IPS-15b (cell line): ENCODE data around the gene RARS2.
A peak's percentile ranks its signal among the peaks of the same experiment; 100 is the strongest.
"Not testable (repeated sequence)": the region's sequence is repeated elsewhere in the genome, so short reads cannot be mapped to it uniquely, and the experiment has no call there.

Source experiments
- H3K27me3 ChIP-seq: one replicate; pipeline ENCODE4 v1.6.1; 2013; ENCODE audit warnings: low read length; ENCODE audit not compliant: control insufficient read depth, insufficient read depth
- H3K36me3 ChIP-seq: one replicate; pipeline ENCODE4 v1.6.1; 2013; ENCODE audit warnings: low read length; ENCODE audit not compliant: control insufficient read depth, insufficient read depth
- H3K4me1 ChIP-seq: one replicate; pipeline ENCODE4 v1.6.1; 2013; ENCODE audit warnings: mild to moderate bottlenecking, low read length; ENCODE audit not compliant: control insufficient read depth, insufficient read depth
- H3K4me3 ChIP-seq: one replicate; pipeline ENCODE4 v1.5.1; 2013; ENCODE audit warnings: low read depth, low read length
- H3K9ac ChIP-seq: one replicate; pipeline ENCODE4 v1.6.1; 2013; ENCODE audit warnings: low read depth, mild to moderate bottlenecking, low read length
- H3K9me3 ChIP-seq: one replicate; pipeline ENCODE4 v1.6.1; 2013; ENCODE audit warnings: mild to moderate bottlenecking, low read length; ENCODE audit not compliant: control insufficient read depth, insufficient read depth

The RARS2 gene

DNA sequence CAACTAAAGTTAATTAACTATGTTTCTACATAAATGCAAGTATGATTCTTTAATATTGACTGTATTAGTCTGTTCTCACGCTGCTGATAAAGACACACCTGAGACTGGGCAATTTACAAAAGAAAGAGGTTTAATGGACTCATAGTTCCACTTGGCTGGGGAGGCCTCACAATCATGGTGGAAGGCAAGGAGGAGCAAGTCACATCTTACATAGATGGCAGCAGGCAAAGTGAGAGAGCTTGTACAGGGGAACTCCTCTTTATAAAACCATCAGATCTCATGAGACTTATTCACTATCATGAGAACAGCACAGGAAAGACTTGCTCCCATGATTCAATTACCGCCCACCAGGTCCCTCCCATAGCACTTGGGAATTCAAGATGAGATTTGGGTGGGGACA lies 23.2 kb upstream of the RARS2 start:
- H3K9ac ChIP-seq, H3K4me1 ChIP-seq, H3K4me3 ChIP-seq, H3K9me3 ChIP-seq, H3K27me3 ChIP-seq: not testable (repeated sequence)
- peaks cover 13% of the 10 kb centered on the region for H3K36me3 ChIP-seq

GRCh38 chr6:87608802-87609201 lies 19.0 kb upstream of the RARS2 start:
- Histone ChIP-seq H3K36me3 (peaks cover 14% of the 10 kb centered on the region), H3K4me1 (peaks cover 6% of the 10 kb centered on the region), H3K4me3 (no peak overlapping the region), H3K9me3 (no peaks in the 10 kb centered on the region), H3K27me3 (no peaks in the 10 kb centered on the region), H3K9ac (no peak overlapping the region)

DNA sequence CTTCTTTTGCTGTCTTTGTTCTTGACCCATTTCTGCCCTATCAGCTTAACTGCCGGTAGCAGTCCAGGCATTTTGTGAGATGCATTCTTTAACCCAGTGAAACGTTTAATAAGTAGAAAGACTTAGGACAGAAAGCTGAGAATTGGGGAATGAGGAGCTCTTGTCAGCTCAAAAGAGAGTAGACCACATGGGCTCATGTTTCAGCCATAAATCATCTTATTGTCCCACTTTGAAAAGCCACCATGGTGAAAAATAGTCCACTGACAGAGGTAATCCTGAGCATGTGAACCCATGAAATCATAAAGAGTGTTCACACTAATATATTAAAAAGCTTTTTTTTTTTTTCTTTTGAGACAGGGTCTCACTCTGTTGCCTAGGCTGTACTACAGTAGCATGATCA lies 16.4 kb upstream of the RARS2 start:
- no peaks in the 10 kb centered on the region for H3K9me3 ChIP-seq
- peaks cover 6% of the 10 kb centered on the region for H3K4me1 ChIP-seq
- no peak overlapping the region for H3K4me3 ChIP-seq
- H3K9ac ChIP-seq = no peak overlapping the region
- peaks cover 8% of the 10 kb centered on the region for H3K36me3 ChIP-seq
- no peaks in the 10 kb centered on the region for H3K27me3 ChIP-seq

DNA sequence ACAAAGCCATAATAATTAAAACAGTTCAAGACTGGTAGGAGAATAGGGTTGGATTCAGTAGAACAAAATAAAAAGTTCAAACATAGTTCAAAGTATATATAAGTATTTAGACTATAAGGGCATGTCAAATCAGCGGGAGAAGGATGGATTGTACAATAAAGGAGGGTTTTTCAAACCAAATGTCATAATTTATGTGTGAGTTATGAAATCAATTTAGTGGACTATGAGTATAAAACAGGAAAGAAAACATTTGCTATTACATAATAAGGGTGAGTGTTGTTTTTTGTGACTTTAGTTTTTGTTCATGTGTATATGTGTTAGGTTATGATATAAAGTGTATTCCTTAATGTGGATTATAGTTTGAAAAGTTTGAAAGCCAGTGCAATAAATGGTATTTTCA lies 10.8 kb upstream of the RARS2 start:
- Histone ChIP-seq H3K27me3 (no peaks in the 10 kb centered on the region), H3K9me3 (no peaks in the 10 kb centered on the region), H3K4me3 (no peak overlapping the region), H3K4me1 (peaks cover 6% of the 10 kb centered on the region), H3K9ac (no peak overlapping the region), H3K36me3 (no peaks in the 10 kb centered on the region)

DNA sequence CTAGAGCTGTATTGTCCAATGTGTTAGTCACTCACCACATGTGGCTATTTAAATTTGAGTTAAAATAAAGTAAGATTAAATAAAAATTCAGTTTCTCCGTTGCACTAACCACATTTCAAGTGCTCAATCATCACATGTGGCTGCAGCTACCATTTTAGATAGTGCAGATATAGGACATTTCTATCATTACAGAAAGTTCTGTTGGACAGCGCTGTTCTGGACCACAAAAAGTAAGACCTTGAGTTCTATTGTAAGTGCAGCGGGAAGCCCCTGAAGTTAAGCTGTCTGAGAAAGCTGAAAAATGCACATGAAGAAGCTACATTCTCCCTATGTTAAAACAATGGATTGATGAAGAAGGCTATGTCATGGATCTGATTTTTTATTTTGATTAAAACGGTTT lies 1.2 kb upstream of the RARS2 start:
- Histone ChIP-seq H3K4me1 (peaks cover 3% of the 10 kb centered on the region), H3K27me3 (no peaks in the 10 kb centered on the region), H3K4me3 (peak overlapping the region; percentile 100), H3K9ac (peak overlapping the region; percentile 89), H3K36me3 (no peaks in the 10 kb centered on the region), H3K9me3 (no peaks in the 10 kb centered on the region)

DNA sequence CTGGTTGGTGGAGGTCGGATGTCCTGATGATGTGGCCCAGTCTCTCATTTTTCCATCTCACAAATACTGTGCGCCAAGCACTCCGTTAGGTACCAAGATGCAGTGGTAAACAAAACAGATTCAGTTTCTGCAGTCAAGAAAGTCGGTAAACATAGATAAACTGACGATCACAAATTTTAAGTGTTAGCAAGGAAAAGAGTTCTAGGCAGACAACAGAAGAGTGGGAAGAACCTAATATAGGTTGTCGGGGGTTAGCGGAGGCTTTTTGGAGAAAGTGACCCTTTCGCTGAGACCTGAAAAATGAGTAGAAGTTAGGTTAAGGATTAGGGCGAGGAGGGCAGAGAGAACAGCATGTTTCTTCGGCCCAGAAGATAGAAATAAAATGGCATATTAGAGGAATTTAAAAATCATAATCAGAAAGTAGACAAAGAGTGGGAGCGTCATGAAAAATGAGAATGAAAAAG lies 662 bp upstream of the RARS2 start:
- H3K4me1 ChIP-seq = peaks cover 3% of the 10 kb centered on the region
- no peaks in the 10 kb centered on the region for H3K36me3 ChIP-seq
- peak overlapping the region; percentile 89 for H3K9ac ChIP-seq
- H3K4me3 ChIP-seq = peak overlapping the region; percentile 100
- H3K27me3 ChIP-seq = no peaks in the 10 kb centered on the region
- no peaks in the 10 kb centered on the region for H3K9me3 ChIP-seq

DNA sequence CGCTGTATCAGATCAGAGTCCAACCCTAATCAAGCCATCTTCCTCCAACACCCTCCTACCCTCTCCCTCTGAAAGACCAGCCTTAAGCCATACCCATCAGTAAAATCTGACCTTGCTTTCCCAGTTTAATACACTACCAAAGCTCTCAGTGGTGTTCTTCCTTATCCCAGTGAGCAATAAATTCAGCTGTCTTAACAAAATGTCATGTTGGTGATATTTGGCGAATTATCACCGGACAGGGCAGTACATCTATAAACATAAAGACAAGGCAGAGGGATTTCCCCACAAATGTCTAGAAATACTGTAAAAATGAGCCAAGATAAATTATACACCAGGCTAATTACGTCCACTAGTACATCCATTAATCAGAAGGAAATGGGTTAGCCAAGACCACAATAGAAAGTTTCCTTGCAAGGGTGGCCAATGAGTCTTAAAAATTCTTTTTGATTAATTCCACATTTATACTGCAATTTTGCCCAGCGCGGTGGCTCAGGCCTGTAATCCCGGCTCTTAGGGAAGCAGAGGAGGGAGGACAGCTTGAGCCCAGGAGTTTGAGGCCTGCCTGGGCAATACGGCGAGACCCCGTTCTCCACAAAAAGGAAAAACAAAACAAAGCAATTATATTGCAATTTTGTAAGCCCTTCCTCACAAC lies 905 bp downstream of the RARS2 start:
- H3K9me3 ChIP-seq = no peaks in the 10 kb centered on the region

GRCh38 chr6:87586371-87587077 lies 3.3 kb downstream of the RARS2 start:
- Histone ChIP-seq H3K4me3 (no peak overlapping the region), H3K9me3 (no peaks in the 10 kb centered on the region), H3K9ac (no peak overlapping the region), H3K4me1 (peaks cover 3% of the 10 kb centered on the region), H3K36me3 (no peaks in the 10 kb centered on the region), H3K27me3 (no peaks in the 10 kb centered on the region)

More for the DNA sequence above, 905 bp downstream of the RARS2 start:
- H3K27me3 ChIP-seq = no peaks in the 10 kb centered on the region
- H3K4me1 ChIP-seq = peaks cover 3% of the 10 kb centered on the region
- H3K4me3 ChIP-seq = peak overlapping the region; percentile 100
- H3K9ac ChIP-seq = peak overlapping the region; percentile 84
- H3K36me3 ChIP-seq = no peaks in the 10 kb centered on the region

DNA sequence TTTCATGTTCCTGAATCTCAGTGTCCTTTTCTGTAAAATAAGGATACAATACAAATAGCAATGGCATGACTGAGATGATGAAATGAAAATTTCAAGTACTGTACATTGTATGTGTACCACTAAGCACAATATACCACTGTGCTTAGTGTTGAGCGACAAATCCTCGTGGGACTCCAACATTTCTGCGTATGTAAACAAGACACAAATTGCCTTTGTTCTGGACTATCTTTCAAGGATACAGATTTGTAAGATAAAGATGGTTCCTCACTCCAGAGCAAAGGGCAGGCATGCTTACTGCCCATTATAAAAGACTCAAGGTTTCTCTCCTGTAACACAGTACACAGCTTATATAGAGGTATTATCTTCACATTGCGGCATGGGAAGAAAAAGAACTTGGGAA lies 6.0 kb downstream of the RARS2 start:
- H3K9me3 ChIP-seq = no peaks in the 10 kb centered on the region

DNA sequence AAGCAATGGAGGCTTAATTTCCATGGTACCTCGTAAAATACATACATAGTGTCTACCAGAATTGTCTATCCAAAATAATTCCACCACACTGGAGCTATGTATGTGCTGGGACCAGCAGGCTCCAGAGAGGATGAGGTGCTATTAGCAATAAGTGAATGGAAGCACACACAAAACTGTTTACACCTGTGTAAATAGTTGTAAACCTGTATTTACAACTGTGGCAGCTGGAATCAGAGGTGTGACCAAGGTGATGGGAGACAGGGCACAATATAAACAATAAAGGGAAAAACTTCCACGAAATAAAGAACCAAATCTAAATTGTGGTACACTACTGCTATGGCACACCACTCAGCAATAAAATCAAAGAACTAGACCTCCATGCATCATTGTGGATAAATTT lies 14.4 kb downstream of the RARS2 start:
- Histone ChIP-seq H3K9me3 (no peaks in the 10 kb centered on the region), H3K36me3 (no peaks in the 10 kb centered on the region)

More for the DNA sequence above, 6.0 kb downstream of the RARS2 start:
- Histone ChIP-seq H3K4me3 (no peak overlapping the region), H3K36me3 (no peaks in the 10 kb centered on the region), H3K9ac (no peak overlapping the region), H3K4me1 (peaks cover 3% of the 10 kb centered on the region), H3K27me3 (no peaks in the 10 kb centered on the region)

GRCh38 chr6:87574237-87574804 lies 15.5 kb downstream of the RARS2 start:
- Histone ChIP-seq H3K27me3 (no peaks in the 10 kb centered on the region), H3K9ac (no peak overlapping the region), H3K4me1 (peaks cover 6% of the 10 kb centered on the region), H3K36me3 (no peaks in the 10 kb centered on the region), H3K9me3 (no peaks in the 10 kb centered on the region), H3K4me3 (no peak overlapping the region)

More for the DNA sequence above, 14.4 kb downstream of the RARS2 start:
- Histone ChIP-seq H3K9ac (no peak overlapping the region), H3K4me1 (peaks cover 6% of the 10 kb centered on the region), H3K4me3 (no peak overlapping the region), H3K27me3 (no peaks in the 10 kb centered on the region)
